Stomach (tissue), 4 donors: ENCODE results near the gene TPT1.
A peak's percentile ranks its signal among the peaks of the same experiment; 100 is the strongest.

Experiments
- POLR2A ChIP-seq, 4 donors: fragments of 450-650 bp; IDR thresholded peaks; one replicate each; pipeline ENCODE4 v1.6.1; 2016; ENCODE audit warnings: antibody characterized with exemption in 4 of 4, control low read depth in 2 of 4, mild to moderate bottlenecking in 1 of 4, moderate library complexity in 1 of 4
- POLR2AphosphoS5 ChIP-seq, 3 donors: sonication (generic); formaldehyde crosslinking; IDR thresholded peaks; one replicate each; pipeline ENCODE4 v1.6.1; 2016; ENCODE audit warnings: antibody characterized with exemption in 3 of 3
- TF ChIP-seq, protein P1 (sequence below), 7 experiments: fragments of 450-650 bp in 4 of 7; fragments of 200-600 bp in 3 of 7; sonication (generic) in 3 of 7; IDR thresholded peaks; one replicate each; pipeline ENCODE4 v1.5.1; 2016 to 2019; ENCODE audit warnings: antibody characterized with exemption in 7 of 7, control low read depth in 2 of 7, mild to moderate bottlenecking in 1 of 7

DNA sequence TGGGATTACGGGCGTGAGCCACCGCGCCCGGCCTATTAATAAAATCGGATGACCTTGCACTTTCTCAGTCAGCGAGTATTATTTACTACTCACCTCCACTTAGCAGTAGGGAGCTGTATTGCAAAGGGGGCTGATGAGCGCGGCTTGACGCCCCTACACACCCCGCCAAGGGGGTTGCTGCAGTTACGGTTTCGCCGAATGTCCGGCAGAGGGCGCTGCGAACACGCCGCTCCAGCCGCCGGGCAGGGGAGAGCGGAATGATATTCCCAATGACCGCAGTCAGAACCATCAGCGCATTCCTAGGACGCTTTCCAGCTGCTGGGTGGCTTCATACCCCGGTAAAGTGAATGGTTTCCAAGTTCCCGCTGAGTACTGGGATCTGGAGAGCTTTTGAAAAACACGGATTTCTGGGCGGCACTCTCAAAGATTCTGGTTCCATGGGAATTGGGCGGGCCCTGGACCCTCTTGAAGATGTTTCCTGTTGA is 30.0 kb upstream of the TPT1 start:
- TF ChIP-seq POLR2A (IDR thresholded peaks at IDR 0.05) = no peak
- TF ChIP-seq, protein P1, sequence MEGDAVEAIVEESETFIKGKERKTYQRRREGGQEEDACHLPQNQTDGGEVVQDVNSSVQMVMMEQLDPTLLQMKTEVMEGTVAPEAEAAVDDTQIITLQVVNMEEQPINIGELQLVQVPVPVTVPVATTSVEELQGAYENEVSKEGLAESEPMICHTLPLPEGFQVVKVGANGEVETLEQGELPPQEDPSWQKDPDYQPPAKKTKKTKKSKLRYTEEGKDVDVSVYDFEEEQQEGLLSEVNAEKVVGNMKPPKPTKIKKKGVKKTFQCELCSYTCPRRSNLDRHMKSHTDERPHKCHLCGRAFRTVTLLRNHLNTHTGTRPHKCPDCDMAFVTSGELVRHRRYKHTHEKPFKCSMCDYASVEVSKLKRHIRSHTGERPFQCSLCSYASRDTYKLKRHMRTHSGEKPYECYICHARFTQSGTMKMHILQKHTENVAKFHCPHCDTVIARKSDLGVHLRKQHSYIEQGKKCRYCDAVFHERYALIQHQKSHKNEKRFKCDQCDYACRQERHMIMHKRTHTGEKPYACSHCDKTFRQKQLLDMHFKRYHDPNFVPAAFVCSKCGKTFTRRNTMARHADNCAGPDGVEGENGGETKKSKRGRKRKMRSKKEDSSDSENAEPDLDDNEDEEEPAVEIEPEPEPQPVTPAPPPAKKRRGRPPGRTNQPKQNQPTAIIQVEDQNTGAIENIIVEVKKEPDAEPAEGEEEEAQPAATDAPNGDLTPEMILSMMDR (IDR thresholded peaks at IDR 0.05) = peak in 5 of 7 experiments; percentile 80 to 99 (median 87)
- peak; percentile 29 to 84 (median 38) for TF ChIP-seq POLR2AphosphoS5 (IDR thresholded peaks at IDR 0.05)
